IPS-20b (cell line): ENCODE measurements around the gene CNTN6.

Experiments
- H3K27ac ChIP-seq: one replicate; pipeline ENCODE4 v1.5.1; 2013; ENCODE audit warnings: low read length
- H3K27me3 ChIP-seq: 2 replicates; pipeline ENCODE4 v1.6.1; 2013; ENCODE audit warnings: mild to moderate bottlenecking, low read length, inconsistent platforms; ENCODE audit not compliant: insufficient read depth
- H3K36me3 ChIP-seq: 2 replicates; pipeline ENCODE4 v1.6.1; 2013; ENCODE audit warnings: low read depth, mild to moderate bottlenecking, inconsistent platforms, low read length, moderate library complexity; ENCODE audit not compliant: insufficient read depth
- H3K4me1 ChIP-seq: 2 replicates; pipeline ENCODE4 v1.6.1; 2013; ENCODE audit warnings: mild to moderate bottlenecking, control low read depth, inconsistent platforms, low read length, moderate library complexity; ENCODE audit not compliant: insufficient read depth
- H3K4me3 ChIP-seq: 2 replicates; pipeline ENCODE4 v1.5.1; 2013; ENCODE audit warnings: mild to moderate bottlenecking, low read length, inconsistent platforms
- H3K9ac ChIP-seq: 2 replicates; pipeline ENCODE4 v1.6.1; 2013; ENCODE audit warnings: low read depth, mild to moderate bottlenecking, inconsistent platforms, low read length, moderate library complexity
- H3K9me3 ChIP-seq: 2 replicates; pipeline ENCODE4 v1.6.1; 2013; ENCODE audit warnings: mild to moderate bottlenecking, low read depth, low read length, inconsistent platforms; ENCODE audit not compliant: insufficient read depth

Gene CNTN6

DNA sequence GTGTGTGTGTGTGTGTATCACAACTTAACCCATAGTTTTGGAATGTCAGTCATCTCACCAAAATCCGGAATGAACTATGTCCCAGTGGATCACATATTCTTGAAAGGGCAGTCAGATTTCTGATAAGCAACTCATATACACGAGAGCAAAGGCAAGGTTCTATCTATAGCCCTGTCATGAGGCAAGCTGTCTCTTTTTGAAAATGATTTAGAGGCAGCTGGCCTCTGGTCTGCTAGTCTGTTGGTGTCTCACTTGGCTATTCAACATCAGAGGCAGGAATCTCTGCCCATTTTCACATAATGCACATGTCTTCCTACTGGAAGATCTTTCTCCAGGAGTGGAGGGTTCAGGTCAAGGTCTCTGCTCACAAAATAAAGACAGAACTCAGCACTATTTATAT, 79.8 kb downstream of the CNTN6 start:
- H3K36me3 ChIP-seq, result no peaks in the 10 kb centered on the region

DNA sequence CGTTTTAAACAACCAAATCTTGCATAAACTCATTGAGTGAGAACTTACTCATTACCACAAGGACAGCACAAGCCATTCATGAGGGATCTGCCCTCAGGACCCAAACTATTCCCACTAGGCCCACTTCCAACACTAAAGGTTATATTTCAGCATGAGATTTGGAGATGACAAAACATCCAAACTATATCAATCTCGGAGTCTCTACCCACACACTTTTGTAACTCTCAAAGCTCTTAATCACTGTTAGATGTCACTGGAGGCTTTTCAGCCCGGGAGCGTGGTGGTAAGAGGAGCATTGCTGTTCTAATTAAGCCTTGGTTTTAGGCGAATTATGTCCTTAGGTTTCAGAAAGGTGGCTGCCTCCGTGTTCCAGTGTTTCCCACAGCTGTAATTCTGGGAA, 86.3 kb downstream of the CNTN6 start:
- H3K27ac ChIP-seq, result no peak overlapping the region
- H3K36me3 ChIP-seq, result no peaks in the 10 kb centered on the region

More for the DNA sequence above, 79.8 kb downstream of the CNTN6 start:
- Histone ChIP-seq H3K27ac (no peak overlapping the region), H3K4me3 (no peak overlapping the region), H3K9me3 (no peaks in the 10 kb centered on the region), H3K9ac (no peak overlapping the region), H3K4me1 (no peaks in the 10 kb centered on the region), H3K27me3 (no peaks in the 10 kb centered on the region)

GRCh38 chr3:1183320-1184048, 90.7 kb downstream of the CNTN6 start:
- H3K9ac ChIP-seq, result no peak overlapping the region
- no peaks in the 10 kb centered on the region for H3K9me3 ChIP-seq
- H3K27ac ChIP-seq, result no peak overlapping the region
- no peaks in the 10 kb centered on the region for H3K36me3 ChIP-seq
- H3K27me3 ChIP-seq, result no peaks in the 10 kb centered on the region
- H3K4me1 ChIP-seq, result peaks cover 12% of the 10 kb centered on the region; the same call in 1 of the 2 replicates
- no peak overlapping the region for H3K4me3 ChIP-seq

More for the DNA sequence above, 86.3 kb downstream of the CNTN6 start:
- Histone ChIP-seq H3K9ac (no peak overlapping the region), H3K27me3 (no peaks in the 10 kb centered on the region), H3K4me1 (no peaks in the 10 kb centered on the region; the same call in 1 of the 2 replicates), H3K9me3 (no peaks in the 10 kb centered on the region), H3K4me3 (no peak overlapping the region)

- Histone ChIP-seq H3K9me3 (no peaks in the 10 kb centered on the region), H3K36me3 (no peaks in the 10 kb centered on the region), H3K9ac (no peak overlapping the region), H3K4me1 (peaks cover 17% of the 10 kb centered on the region; the same call in 1 of the 2 replicates), H3K27ac (no peak overlapping the region), H3K27me3 (no peaks in the 10 kb centered on the region), H3K4me3 (no peak overlapping the region)
Observed at GRCh38 chr3:1190569-1190968, 97.7 kb downstream of the CNTN6 start.

DNA sequence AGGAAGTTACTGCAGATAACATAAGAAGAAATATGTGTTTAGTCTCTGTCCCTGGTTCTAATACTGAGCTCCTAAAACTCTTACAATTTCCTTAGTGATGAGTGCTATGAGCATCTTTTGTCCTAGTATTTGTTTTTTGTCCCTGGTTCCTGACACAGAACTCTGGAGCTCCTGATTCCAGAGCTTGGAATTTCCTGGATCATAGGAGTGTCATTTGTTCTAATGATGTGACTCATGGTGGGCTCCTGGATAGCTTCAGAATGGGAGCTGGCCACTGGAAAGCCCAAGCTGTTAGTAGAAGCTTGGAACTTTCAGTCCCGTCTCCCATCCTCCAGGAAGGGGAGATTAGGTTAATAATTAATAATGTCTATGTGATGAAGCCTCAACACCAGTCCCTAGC, 98.2 kb downstream of the CNTN6 start:
- Histone ChIP-seq H3K36me3 (no peaks in the 10 kb centered on the region), H3K4me1 (peaks cover 17% of the 10 kb centered on the region; the same call in 1 of the 2 replicates), H3K4me3 (no peak overlapping the region), H3K27ac (no peak overlapping the region), H3K9ac (no peak overlapping the region), H3K9me3 (no peaks in the 10 kb centered on the region), H3K27me3 (no peaks in the 10 kb centered on the region)

DNA sequence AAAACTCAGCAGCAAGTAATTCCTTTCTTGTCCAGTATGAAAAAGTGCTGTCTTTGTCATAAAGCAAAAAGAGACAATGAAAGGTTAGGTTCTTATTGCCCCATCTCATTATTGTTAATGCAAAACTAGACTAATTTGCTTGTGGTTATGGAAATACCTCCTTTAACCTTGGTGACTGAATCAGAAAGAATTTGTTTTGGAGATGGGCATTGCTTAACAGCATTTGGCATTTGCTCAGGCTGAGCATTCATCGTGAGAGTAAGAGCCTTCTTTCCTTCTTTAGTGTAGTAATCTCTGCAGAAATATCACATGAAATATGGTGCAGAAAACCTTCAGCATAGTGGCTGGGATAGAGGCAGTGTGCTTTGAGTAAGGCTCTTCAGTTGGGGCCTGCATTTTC, 103.1 kb downstream of the CNTN6 start:
- no peaks in the 10 kb centered on the region for H3K36me3 ChIP-seq
- H3K4me3 ChIP-seq, result no peak overlapping the region
- no peak overlapping the region for H3K27ac ChIP-seq
- no peaks in the 10 kb centered on the region for H3K9me3 ChIP-seq
- H3K27me3 ChIP-seq, result no peaks in the 10 kb centered on the region
- H3K9ac ChIP-seq, result no peak overlapping the region
- no peaks in the 10 kb centered on the region for H3K4me1 ChIP-seq

- Histone ChIP-seq H3K27me3 (no peaks in the 10 kb centered on the region), H3K4me3 (no peak overlapping the region), H3K9ac (no peak overlapping the region), H3K27ac (no peak overlapping the region), H3K36me3 (no peaks in the 10 kb centered on the region), H3K9me3 (no peaks in the 10 kb centered on the region), H3K4me1 (no peaks in the 10 kb centered on the region)
Observed at GRCh38 chr3:1197051-1197450, 104.2 kb downstream of the CNTN6 start.

- Histone ChIP-seq H3K4me3 (no peak overlapping the region), H3K27me3 (no peaks in the 10 kb centered on the region), H3K9ac (no peak overlapping the region), H3K36me3 (no peaks in the 10 kb centered on the region), H3K9me3 (no peaks in the 10 kb centered on the region), H3K4me1 (no peaks in the 10 kb centered on the region), H3K27ac (no peak overlapping the region)
Observed at GRCh38 chr3:1200371-1200770, 107.5 kb downstream of the CNTN6 start.

DNA sequence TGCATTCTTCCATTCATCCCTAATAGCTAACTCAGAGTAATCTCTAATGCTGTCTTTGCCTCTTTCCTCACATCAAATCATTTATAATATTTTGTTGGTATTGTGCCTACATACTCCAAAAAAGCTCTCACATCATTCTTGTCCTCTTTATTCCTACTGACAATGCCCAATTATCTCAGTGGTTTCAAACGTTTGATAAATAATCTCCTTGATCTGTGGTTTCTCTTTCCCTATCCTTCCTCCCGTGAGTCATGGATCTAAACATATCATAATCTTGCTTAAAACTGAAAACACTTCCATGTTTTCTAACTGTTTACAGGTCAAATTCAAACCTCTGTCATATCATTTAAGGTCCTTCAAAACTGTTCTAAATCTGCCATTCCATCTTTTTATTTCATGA, 115.1 kb downstream of the CNTN6 start:
- no peaks in the 10 kb centered on the region for H3K27me3 ChIP-seq
- no peaks in the 10 kb centered on the region for H3K4me1 ChIP-seq
- H3K9ac ChIP-seq, result no peak overlapping the region
- no peak overlapping the region for H3K27ac ChIP-seq
- H3K9me3 ChIP-seq, result no peaks in the 10 kb centered on the region
- H3K4me3 ChIP-seq, result no peak overlapping the region
- H3K36me3 ChIP-seq, result no peaks in the 10 kb centered on the region

DNA sequence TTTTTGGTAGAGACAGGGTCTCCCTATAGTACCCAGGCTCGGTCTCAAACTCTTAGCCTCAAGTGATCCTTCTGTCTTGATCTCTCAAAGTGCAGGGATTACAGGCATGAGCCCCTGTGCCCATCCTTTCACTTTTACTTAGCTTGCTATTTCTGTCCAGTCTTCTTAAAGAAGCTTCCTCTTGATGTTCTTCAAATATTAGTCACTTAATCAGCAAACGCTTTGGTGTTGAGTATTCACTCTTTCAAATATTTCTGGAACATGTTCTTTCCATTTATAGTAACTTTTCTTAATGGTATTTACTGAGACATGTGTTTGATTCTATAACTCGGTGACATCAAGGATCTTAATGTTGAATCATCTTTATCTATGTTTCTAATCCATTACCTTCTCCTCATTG, 122.1 kb downstream of the CNTN6 start:
- Histone ChIP-seq H3K27me3 (no peaks in the 10 kb centered on the region), H3K27ac (no peak overlapping the region), H3K36me3 (no peaks in the 10 kb centered on the region), H3K9me3 (no peaks in the 10 kb centered on the region), H3K4me3 (no peak overlapping the region), H3K4me1 (no peaks in the 10 kb centered on the region), H3K9ac (no peak overlapping the region)

- H3K4me1 ChIP-seq, result no peaks in the 10 kb centered on the region
- no peaks in the 10 kb centered on the region for H3K36me3 ChIP-seq
- H3K4me3 ChIP-seq, result no peak overlapping the region
- H3K27me3 ChIP-seq, result no peaks in the 10 kb centered on the region
- H3K9ac ChIP-seq, result no peak overlapping the region
- H3K27ac ChIP-seq, result no peak overlapping the region
- H3K9me3 ChIP-seq, result no peaks in the 10 kb centered on the region
Observed at GRCh38 chr3:1216856-1217255, 124.0 kb downstream of the CNTN6 start.

- H3K4me3 ChIP-seq, result no peak overlapping the region
- no peak overlapping the region for H3K9ac ChIP-seq
- H3K9me3 ChIP-seq, result no peaks in the 10 kb centered on the region
- no peaks in the 10 kb centered on the region for H3K27me3 ChIP-seq
- no peaks in the 10 kb centered on the region for H3K36me3 ChIP-seq
- H3K4me1 ChIP-seq, result peaks cover 9% of the 10 kb centered on the region; the same call in 1 of the 2 replicates
- no peak overlapping the region for H3K27ac ChIP-seq
Observed at GRCh38 chr3:1227111-1227510, 134.3 kb downstream of the CNTN6 start.
